Cardiac fibroblast (primary cell): ENCODE results near the gene FSTL1.

Source experiments
- DNase-seq, 2 donors: peaks; one replicate each; pipeline versions ENCODE4 v3.0.0 to v3.0.0-alpha.2; 2010; ENCODE audit warnings: low read depth in 2 of 2
- H3K4me3 ChIP-seq, 2 donors: replicated peaks in 1 of 2; 1 replicate in 1 of 2; 2 replicates in 1 of 2; pipeline ENCODE4 v1.5.1; 2011; ENCODE audit warnings: low read depth in 2 of 2, low read length in 2 of 2, mild to moderate bottlenecking in 2 of 2, moderate library complexity in 1 of 2
- CTCF ChIP-seq: IDR thresholded peaks from one replicate; pipeline ENCODE4 v1.5.1; 2011; ENCODE audit warnings: low read depth, mild to moderate bottlenecking, low read length, inconsistent platforms

The FSTL1 gene

GRCh38 chr3:120450600-120451271 lies at the start of gene FSTL1:
Gene FSTL1 (minus strand): TSS chr3:120450992. CDS start chr3:120450746, 246 bp downstream.
- no peak for TF ChIP-seq CTCF
- H3K4me3 ChIP-seq: peak within 1 kb of the TSS; percentile 79 to 84
- DNase-seq: peak; percentile 70 to 82

GRCh38 chr3:120498556-120499346 lies 48.0 kb upstream of the FSTL1 start:
- no peak overlapping the region for H3K4me3 ChIP-seq
- no peak for TF ChIP-seq CTCF
- DNase-seq: peak; percentile 96 to 99

- H3K4me3 ChIP-seq: no peak overlapping the region
- DNase-seq: peak in 1 of 2 donors; percentile 55
- no peak for TF ChIP-seq CTCF
These were observed 47.0 kb upstream of the FSTL1 start for GRCh38 chr3:120497818-120498217.

GRCh38 chr3:120497336-120497735 lies 46.5 kb upstream of the FSTL1 start:
- TF ChIP-seq CTCF: no peak
- DNase-seq: peak; percentile 87 to 99
- H3K4me3 ChIP-seq: no peak overlapping the region

GRCh38 chr3:120496278-120497002 lies 45.6 kb upstream of the FSTL1 start:
- no peak overlapping the region for H3K4me3 ChIP-seq
- DNase-seq: peak; percentile 64 to 90
- TF ChIP-seq CTCF: no peak

GRCh38 chr3:120495809-120496208 lies 45.0 kb upstream of the FSTL1 start:
- TF ChIP-seq CTCF: no peak
- peak in 1 of 2 donors; percentile 54 for DNase-seq
- no peak overlapping the region for H3K4me3 ChIP-seq
